ENCODE measurements around the gene MYO1A. TPM values are rescaled to one million over a fixed set of nuclear protein-coding genes. Genes with fewer than 3 reads are reported as not detected.

MYO1A gene
- total and polyA plus RNA-seq, 10 of the 15 experiments (the other 5 are each of a cell fraction or from before 2014, with no cell fraction given): 0.01 to 0.34 (median 0.15) TPM; not detected in 2

- TF ChIP-seq MYC (IDR thresholded peaks at IDR 0.05; ENCODE audit: insufficient read depth, insufficient read length, insufficient replicate concordance, low read length, severe bottlenecking): no peak
- TF ChIP-seq ETV6 (conservative IDR thresholded peaks at IDR 0.05 in 1 of 2, IDR thresholded peaks at IDR 0.05 in 1 of 2; ENCODE audit: borderline replicate concordance in 1 of 2, low read depth in 1 of 2): no peak
- TF ChIP-seq MYB (IDR thresholded peaks at IDR 0.05; ENCODE audit: borderline replicate concordance, low read depth, low read length): no peak
- TF ChIP-seq NR2C1 (IDR thresholded peaks at IDR 0.05): no peak
Observed at GRCh38 chr12:57016348-57016747, 33.6 kb downstream of the MYO1A start, which contains the start of gene TAC3 (continued).

GRCh38 chr12:57012600-57013465 is 37.1 kb downstream of the MYO1A start:
- BruUV-seq (replicated peaks): no TSS peak
- FAIRE-seq (peak; percentile 78), ATAC-seq (peak; percentile 87), DNase-seq (ENCODE audit: low read depth, low spot score) (peak; percentile 32)
- Histone ChIP-seq H3K9me3 (replicated peaks; ENCODE audit: control insufficient read depth, insufficient read depth, low read length) (no peaks in the 10 kb centered on the region), H3K27me3 (replicated peaks in 1 of 2; ENCODE audit: control insufficient read depth in 2 of 2, insufficient read depth in 2 of 2, low read length in 1 of 2) (no peaks in the 10 kb centered on the region), H4K20me1 (ENCODE audit: control insufficient read depth, insufficient read depth) (no peaks in the 10 kb centered on the region), H3K4me1 (ENCODE audit: control insufficient read depth, insufficient read depth, low read length) (peaks cover 24% of the 10 kb centered on the region), H3K4me3 (no peak overlapping the region), H3K9ac (ENCODE audit: control insufficient read depth, insufficient read depth, low read length) (no peak overlapping the region), H3K36me3 (ENCODE audit: control insufficient read depth in 2 of 2, insufficient read depth in 2 of 2, low read length in 1 of 2) (no peaks in the 10 kb centered on the region), H3K27ac (ENCODE audit: control insufficient read depth, insufficient read depth) (no peak overlapping the region), H3K79me2 (ENCODE audit: control insufficient read depth, insufficient read depth, low read length) (no peaks in the 10 kb centered on the region), H2AFZ (ENCODE audit: control insufficient read depth, low read depth, low read length) (no peak overlapping the region), H3K4me2 (ENCODE audit: control insufficient read depth, insufficient read depth) (peak overlapping the region; percentile 9)
- intact Hi-C loops (cut with micrococcal nuclease; ENCODE audit: unreplicated experiment) (no loop called here), in situ Hi-C loops (cut with MboI) (no loop called here)
- POLR2A ChIA-PET: interaction anchor here (1.6 kb wide), 1 partner anchor 81 kb away, joined by 4 read pairs; no protein-coding TSS in a partner anchor
- RAD21 ChIA-PET (ENCODE audit: unreplicated experiment): interaction anchor here (0.6 to 1.5 kb wide), 2 partner anchors 52 to 99 kb away, joined by 4 to 5 read pairs; partner anchors contain the start of gene STAT6
- SMC1A ChIA-PET (ENCODE audit: uncharacterized antibody, unreplicated experiment): interaction anchor here (0.6 to 5.5 kb wide), 5 partner anchors 20 to 99 kb away, joined by 3 to 37 read pairs (median 5); no protein-coding TSS in a partner anchor
- 49% methylated on average over 7 of the region's 7 CpGs for WGBS (ENCODE audit: insufficient coverage, insufficient replicate concordance, low lambda C conversion rate, missing lambda C conversion rate)
- CTCF ChIA-PET: interaction anchor here (0.6 to 9.5 kb wide), 8 partner anchors 11 to 250 kb away, joined by 3 to 117 read pairs (median 3); partner anchors contain the start of genes HSD17B6 and STAT6
- TF ChIP-seq CBFB (IDR thresholded peaks at IDR 0.05; ENCODE audit: low read depth): no peak
- peak; percentile 54 for TF ChIP-seq USF1 (IDR thresholded peaks at IDR 0.05; ENCODE audit: borderline replicate concordance, extremely low read length, insufficient read depth, low read depth, low read length)
- TF ChIP-seq IRF4 (IDR thresholded peaks at IDR 0.05; ENCODE audit: low read depth, low read length): 0 out of 2 replicates have a peak, but pooled peaks have one; percentile 46
- TF ChIP-seq ETV6 (conservative IDR thresholded peaks at IDR 0.05 in 1 of 2, IDR thresholded peaks at IDR 0.05 in 1 of 2; ENCODE audit: borderline replicate concordance in 1 of 2, low read depth in 1 of 2): no peak
- TF ChIP-seq SPI1 (IDR thresholded peaks at IDR 0.05; ENCODE audit: borderline replicate concordance, insufficient read depth, low read depth, low read length): peak; percentile 70
- TF ChIP-seq MTA2 (IDR thresholded peaks at IDR 0.05; ENCODE audit: low read depth): peak; percentile 12; the same call in 1 of the 2 replicates
- peak; percentile 17; the same call in 1 of the 2 replicates for TF ChIP-seq RUNX3 (IDR thresholded peaks at IDR 0.05; ENCODE audit: low read length)
- 0 out of 2 replicates have a peak, but pooled peaks have one; percentile 18 for TF ChIP-seq NR2F1 (conservative IDR thresholded peaks at IDR 0.05)
- TF ChIP-seq CTCF (IDR thresholded peaks at IDR 0.05 in 2 of 3, conservative IDR thresholded peaks at IDR 0.05 in 1 of 3; ENCODE audit: control insufficient read depth in 2 of 3, extremely low read depth in 1 of 3, insufficient read depth in 1 of 3, low read depth in 3 of 3, low read length in 3 of 3): 0 out of 6 replicates have a peak, but pooled peaks of 1 of the 3 experiments have one; percentile 5
- TF ChIP-seq EED (IDR thresholded peaks at IDR 0.05; ENCODE audit: low read depth): peak; percentile 36; the same call in 1 of the 2 replicates
- TF ChIP-seq BHLHE40 (IDR thresholded peaks at IDR 0.05; ENCODE audit: borderline replicate concordance in 1 of 2, low read depth in 2 of 2, low read length in 1 of 2): peak in 1 of 2 experiments; percentile 66; a peak in 2 of 4 replicates
- peak; percentile 45; the same call in 1 of the 2 replicates for TF ChIP-seq PAX5 (IDR thresholded peaks at IDR 0.05; ENCODE audit: borderline replicate concordance, low read depth, low read length)
- TF ChIP-seq CHD1 (IDR thresholded peaks at IDR 0.05; ENCODE audit: low read depth, low read length): no peak
- TF ChIP-seq HDAC2 (IDR thresholded peaks at IDR 0.05): no peak
- peak; percentile 18 to 45; a peak in 1 of 4 replicates for TF ChIP-seq IKZF2 (IDR thresholded peaks at IDR 0.05)

Measured in GM12878 (cell line).